Esophagus muscularis mucosa (tissue), 4 donors: ENCODE data around the gene LRRN4. TPM values are rescaled to one million over a fixed set of nuclear protein-coding genes. Genes with fewer than 3 reads are reported as not detected.

Experiments used
- DNase-seq: peaks from one replicate; pipeline ENCODE4 v3.0.0-alpha.2; 2017; ENCODE audit errors: extremely low spot score
- H3K27ac ChIP-seq, 4 donors: fragments of 200-600 bp; sonication (generic); replicated peaks in 1 of 4; 1 replicate in 3 of 4; 2 replicates in 1 of 4; pipeline ENCODE4 v1.5.1; 2016 to 2019; ENCODE audit warnings: mild to moderate bottlenecking in 1 of 4
- H3K27me3 ChIP-seq, 4 donors: fragments of 200-600 bp; sonication (generic); one replicate each; pipeline versions ENCODE4 v1.5.1 to v1.6.0; 2016 to 2019
- H3K36me3 ChIP-seq, 4 donors: fragments of 200-600 bp; sonication (generic); one replicate each; pipeline ENCODE4 v1.5.1; 2016 to 2019
- H3K4me1 ChIP-seq, 4 donors: fragments of 200-600 bp; sonication (generic); one replicate each; pipeline ENCODE4 v1.5.1; 2016 to 2019
- H3K4me3 ChIP-seq, 4 donors: fragments of 200-600 bp; sonication (generic); 1 replicate in 2 of 4; 2 replicates in 2 of 4; pipeline ENCODE4 v1.5.1; 2016 to 2019; ENCODE audit warnings: mild to moderate bottlenecking in 4 of 4, moderate library complexity in 1 of 4
- H3K9me3 ChIP-seq, 4 donors: fragments of 200-600 bp; sonication (generic); 1 replicate in 3 of 4; 2 replicates in 1 of 4; pipeline ENCODE4 v1.5.1; 2016 to 2019
- EP300 ChIP-seq: sonication (generic); formaldehyde crosslinking; IDR thresholded peaks from one replicate; pipeline ENCODE4 v1.6.1; 2017; ENCODE audit warnings: antibody characterized with exemption
- POLR2A ChIP-seq: fragments of 450-650 bp; IDR thresholded peaks from one replicate; pipeline ENCODE4 v1.6.1; 2017; ENCODE audit warnings: antibody characterized with exemption, moderate library complexity, mild to moderate bottlenecking, low read depth
- POLR2AphosphoS5 ChIP-seq, 2 donors: sonication (generic); formaldehyde crosslinking; IDR thresholded peaks; one replicate each; pipeline ENCODE4 v1.6.1; 2017; ENCODE audit warnings: antibody characterized with exemption in 2 of 2
- WGBS: methylation state at CpG from one replicate; pipeline ENCODE4 v1.1.5; 2018; 5-methylcytosine and 5-hydroxymethylcytosine counted together
- intact Hi-C: fragments of 100-400 bp; cut with DNase I; formaldehyde crosslinking; loops from one replicate; pipeline ENCODE4 v1.15.1; 2023
- total RNA-seq, 4 donors: library from RNA; depleted of rRNA; stranded (reverse); fragments of >200 nt; gene quantifications; one replicate each; pipeline versions ENCODE4 v1.1.0 to v1.2.1, GENCODE V29; 2016
- TF ChIP-seq, protein P1 (sequence below), 3 experiments: fragments of 200-600 bp in 2 of 3; fragments of 450-650 bp in 1 of 3; sonication (generic) in 2 of 3; IDR thresholded peaks; one replicate each; pipeline ENCODE4 v1.5.1; 2017 to 2019; ENCODE audit warnings: antibody characterized with exemption in 3 of 3, mild to moderate bottlenecking in 2 of 3, moderate library complexity in 1 of 3

LRRN4 gene
- total RNA-seq, 4 donors from 2014 or later: 0.17 to 0.42 TPM; not detected in 2

DNA sequence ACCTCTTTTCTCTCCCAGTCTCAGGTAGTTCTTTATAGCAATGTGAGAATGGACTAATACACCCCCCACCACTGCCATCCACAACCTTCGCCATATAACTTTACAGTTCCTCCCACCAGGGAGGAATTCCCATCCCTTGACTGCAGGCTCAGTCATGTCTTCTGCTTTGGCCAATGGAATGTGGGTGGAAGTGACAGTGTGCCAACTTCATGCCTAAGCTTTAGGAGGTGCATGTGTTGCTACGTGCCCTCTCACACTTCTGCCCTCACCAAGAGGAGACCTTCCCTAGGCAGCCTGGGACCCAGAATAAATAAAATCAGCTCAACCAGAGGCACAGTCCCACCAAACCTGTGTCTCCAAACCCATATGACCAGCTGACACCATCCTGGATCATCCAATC lies 33.0 kb upstream of the LRRN4 start:
- H3K4me1 ChIP-seq: no peaks in the 10 kb centered on the region
- H3K27ac ChIP-seq: no peak overlapping the region
- 78% methylated on average over 2 of the region's 2 CpGs for WGBS
- no peaks in the 10 kb centered on the region for H3K36me3 ChIP-seq
- no peak overlapping the region for H3K4me3 ChIP-seq
- TF ChIP-seq POLR2AphosphoS5 (IDR thresholded peaks at IDR 0.05): no peak
- TF ChIP-seq, protein P1, sequence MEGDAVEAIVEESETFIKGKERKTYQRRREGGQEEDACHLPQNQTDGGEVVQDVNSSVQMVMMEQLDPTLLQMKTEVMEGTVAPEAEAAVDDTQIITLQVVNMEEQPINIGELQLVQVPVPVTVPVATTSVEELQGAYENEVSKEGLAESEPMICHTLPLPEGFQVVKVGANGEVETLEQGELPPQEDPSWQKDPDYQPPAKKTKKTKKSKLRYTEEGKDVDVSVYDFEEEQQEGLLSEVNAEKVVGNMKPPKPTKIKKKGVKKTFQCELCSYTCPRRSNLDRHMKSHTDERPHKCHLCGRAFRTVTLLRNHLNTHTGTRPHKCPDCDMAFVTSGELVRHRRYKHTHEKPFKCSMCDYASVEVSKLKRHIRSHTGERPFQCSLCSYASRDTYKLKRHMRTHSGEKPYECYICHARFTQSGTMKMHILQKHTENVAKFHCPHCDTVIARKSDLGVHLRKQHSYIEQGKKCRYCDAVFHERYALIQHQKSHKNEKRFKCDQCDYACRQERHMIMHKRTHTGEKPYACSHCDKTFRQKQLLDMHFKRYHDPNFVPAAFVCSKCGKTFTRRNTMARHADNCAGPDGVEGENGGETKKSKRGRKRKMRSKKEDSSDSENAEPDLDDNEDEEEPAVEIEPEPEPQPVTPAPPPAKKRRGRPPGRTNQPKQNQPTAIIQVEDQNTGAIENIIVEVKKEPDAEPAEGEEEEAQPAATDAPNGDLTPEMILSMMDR (IDR thresholded peaks at IDR 0.05): no peak
- TF ChIP-seq EP300: no peak
- no peak for TF ChIP-seq POLR2A
- no peaks in the 10 kb centered on the region for H3K9me3 ChIP-seq
- no peak for DNase-seq
- intact Hi-C loops: no loop called here
- H3K27me3 ChIP-seq: peaks cover 0 to 7% (median 0%) of the 10 kb centered on the region in 4 donors

DNA sequence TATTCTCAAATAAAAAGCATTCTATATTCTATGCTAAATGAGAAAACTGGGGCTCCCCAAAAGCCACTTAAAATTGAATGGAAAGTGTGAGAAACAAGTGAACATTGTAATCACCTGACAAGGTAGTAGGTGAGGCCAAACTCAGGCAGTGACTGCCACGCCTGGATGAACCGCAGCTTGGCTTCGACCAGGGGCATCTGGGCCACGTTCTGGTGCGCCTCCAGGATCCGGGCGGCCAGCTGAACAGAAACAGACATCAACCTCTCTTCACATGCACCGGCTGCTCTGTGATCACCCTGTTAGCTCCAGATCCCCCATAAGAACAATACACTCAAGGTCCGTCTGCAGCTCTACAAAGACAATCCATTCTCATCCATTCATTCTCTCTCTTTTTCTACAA lies 30.1 kb upstream of the LRRN4 start:
- no peak overlapping the region for H3K27ac ChIP-seq
- H3K36me3 ChIP-seq: no peaks in the 10 kb centered on the region
- no peak overlapping the region for H3K4me3 ChIP-seq
- intact Hi-C loops: no loop called here
- no peaks in the 10 kb centered on the region for H3K9me3 ChIP-seq
- 75% methylated on average over 9 of the region's 9 CpGs for WGBS
- no peak for DNase-seq
- peaks cover 0 to 7% (median 0%) of the 10 kb centered on the region in 4 donors for H3K27me3 ChIP-seq
- TF ChIP-seq POLR2A: no peak
- no peak for TF ChIP-seq POLR2AphosphoS5 (IDR thresholded peaks at IDR 0.05)
- TF ChIP-seq EP300: no peak
- TF ChIP-seq, protein P1 (IDR thresholded peaks at IDR 0.05): no peak
- H3K4me1 ChIP-seq: no peaks in the 10 kb centered on the region

DNA sequence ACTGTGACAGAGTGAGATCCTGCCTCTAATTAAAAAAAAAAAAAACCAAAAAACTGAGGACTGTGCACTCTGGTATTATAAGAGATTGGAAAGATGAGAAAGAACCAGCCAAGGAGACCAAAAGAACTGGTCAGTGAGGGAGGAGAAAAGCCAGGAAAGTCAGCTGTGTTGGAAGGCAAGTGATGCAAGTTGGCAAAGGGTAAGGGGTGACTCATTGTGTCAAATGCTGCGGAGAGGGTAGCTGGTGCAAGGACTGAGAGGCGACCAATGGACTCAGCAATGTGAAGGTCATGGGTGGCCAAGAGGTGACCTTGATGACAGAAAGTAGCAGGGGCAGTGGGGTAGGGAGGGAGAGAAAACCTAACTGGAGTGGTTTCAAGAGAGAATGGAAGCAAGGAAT lies 27.4 kb upstream of the LRRN4 start:
- Histone ChIP-seq H3K4me3 (no peak overlapping the region), H3K36me3 (no peaks in the 10 kb centered on the region), H3K27me3 (peaks cover 0 to 7% (median 0%) of the 10 kb centered on the region in 4 donors), H3K4me1 (no peaks in the 10 kb centered on the region), H3K27ac (no peak overlapping the region), H3K9me3 (no peaks in the 10 kb centered on the region)
- TF ChIP-seq POLR2AphosphoS5 (IDR thresholded peaks at IDR 0.05) (no peak), POLR2A (no peak), EP300 (no peak)
- TF ChIP-seq, protein P1 (IDR thresholded peaks at IDR 0.05): no peak
- intact Hi-C loops: no loop called here
- 63% methylated on average over 2 of the region's 2 CpGs for WGBS
- no peak for DNase-seq

DNA sequence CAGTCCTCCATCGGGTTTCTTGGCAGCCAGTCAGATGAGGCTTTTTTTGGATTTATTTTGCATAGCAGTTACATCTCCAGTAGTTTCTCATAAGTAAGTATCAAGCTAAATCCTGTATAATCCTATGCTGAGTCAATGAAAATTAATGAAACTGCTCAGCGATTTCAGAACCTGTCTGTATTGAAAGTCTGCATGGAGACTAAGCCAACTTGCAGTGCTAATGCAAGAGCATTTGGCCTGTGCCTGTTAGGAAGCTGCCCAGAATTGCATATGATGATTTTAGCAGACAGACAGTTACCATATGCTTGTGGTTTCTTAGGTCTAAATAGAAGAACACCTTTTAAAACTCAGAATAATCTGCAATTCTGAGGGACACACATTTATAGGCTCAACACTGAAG lies 25.2 kb upstream of the LRRN4 start:
- intact Hi-C loops: loop anchor here (5.0 to 10.0 kb wide), 2 partner anchors 127 to 284 kb away; partner anchors contain the start of genes MCM8 and TRMT6
- 40% methylated on average over 2 of the region's 2 CpGs for WGBS

More for the DNA sequence above, 25.2 kb upstream of the LRRN4 start:
- DNase-seq: no peak
- Histone ChIP-seq H3K4me1 (peaks cover 9 to 16% (median 11%) of the 10 kb centered on the region in 4 donors), H3K36me3 (no peaks in the 10 kb centered on the region), H3K4me3 (no peak overlapping the region), H3K9me3 (no peaks in the 10 kb centered on the region), H3K27me3 (no peaks in the 10 kb centered on the region), H3K27ac (no peak overlapping the region)
- TF ChIP-seq, protein P1 (IDR thresholded peaks at IDR 0.05): no peak
- no peak for TF ChIP-seq POLR2A
